HG02943 (cell line): ENCODE data around the gene CCDC183.
"Not testable (repeated sequence)": the region's sequence is repeated elsewhere in the genome, so short reads cannot be mapped to it uniquely, and the experiment has no call there.

Experiments used
- ATAC-seq: cut with Tn5 transposase; IDR thresholded peaks from one replicate; pipeline ENCODE4 v1.9.1; 2021; ENCODE audit warnings: mild to moderate bottlenecking, low read depth, moderate library complexity; ENCODE audit not compliant: unreplicated experiment

Gene CCDC183

GRCh38 chr9:136784249-136784996 is 11.7 kb upstream of the CCDC183 start:
- ATAC-seq = no peak

GRCh38 chr9:136784997-136785361 is 11.2 kb upstream of the CCDC183 start:
- no peak for ATAC-seq

- ATAC-seq = not testable (repeated sequence)
Observed at GRCh38 chr9:136785565-136786355, 10.4 kb upstream of the CCDC183 start.

GRCh38 chr9:136786451-136786850 is 9.7 kb upstream of the CCDC183 start:
- ATAC-seq = no peak

- ATAC-seq = not testable (repeated sequence)
Observed at GRCh38 chr9:136786983-136787382, 9.2 kb upstream of the CCDC183 start.

- ATAC-seq = no peak
Observed at GRCh38 chr9:136787690-136788400, 8.3 kb upstream of the CCDC183 start.

- not testable (repeated sequence) for ATAC-seq
Observed at GRCh38 chr9:136788644-136789522, 7.3 kb upstream of the CCDC183 start.

GRCh38 chr9:136789523-136789937 is 6.6 kb upstream of the CCDC183 start:
- no peak for ATAC-seq

- ATAC-seq = peak; percentile 76
Observed at GRCh38 chr9:136790640-136791515, 5.3 kb upstream of the CCDC183 start, which contains the start of gene TMEM141. TSS of gene TMEM141 (plus strand) at chr9:136791344. CDS start at chr9:136791371, 27 bp downstream.

- peak; percentile 18 for ATAC-seq
Observed at GRCh38 chr9:136791516-136792276, 4.4 kb upstream of the CCDC183 start.

- no peak for ATAC-seq
Observed at GRCh38 chr9:136792321-136793085, 3.6 kb upstream of the CCDC183 start.

- ATAC-seq = no peak
Observed at GRCh38 chr9:136793086-136793946, 2.8 kb upstream of the CCDC183 start.

GRCh38 chr9:136794281-136794999 is 1.7 kb upstream of the CCDC183 start:
- ATAC-seq = no peak

GRCh38 chr9:136795000-136795348 is 1.2 kb upstream of the CCDC183 start:
- ATAC-seq = no peak

GRCh38 chr9:136796775-136797347 is 723 bp downstream of the CCDC183 start:
- not testable (repeated sequence) for ATAC-seq

- ATAC-seq = no peak
Observed at GRCh38 chr9:136798708-136799078, 2.6 kb downstream of the CCDC183 start.
